Aorta (tissue), 5 donors: ENCODE results near the gene IQGAP2. TPM values are rescaled to one million over a fixed set of nuclear protein-coding genes. Genes with fewer than 3 reads are reported as not detected.
"Not testable (repeated sequence)": the region's sequence is repeated elsewhere in the genome, so short reads cannot be mapped to it uniquely, and the experiment has no call there.

ENCODE experiments used
- ATAC-seq: fragments of 200-7000 bp; cut with Tn5 transposase; one replicate; pipeline ENCODE4 v1.9.1; 2022; ENCODE audit warnings: moderate library complexity; ENCODE audit not compliant: low FRiP score
- DNase-seq, 2 donors: peaks; one replicate each; pipeline ENCODE4 v3.0.0-alpha.2; 2020
- H3K27ac ChIP-seq, 2 donors: one replicate each; pipeline ENCODE4 v1.5.1; 2013; ENCODE audit warnings: low read length in 2 of 2, mild to moderate bottlenecking in 2 of 2, moderate library complexity in 2 of 2, control low read depth in 1 of 2, inconsistent platforms in 1 of 2, low read depth in 1 of 2
- H3K27me3 ChIP-seq, 2 donors: one replicate each; pipeline ENCODE4 v1.6.1; 2013; ENCODE audit warnings: control low read depth in 1 of 2, low read length in 1 of 2, mild to moderate bottlenecking in 1 of 2, moderate library complexity in 1 of 2; ENCODE audit not compliant: insufficient read depth in 2 of 2, control insufficient read depth in 1 of 2
- H3K36me3 ChIP-seq, 2 donors: one replicate each; pipeline ENCODE4 v1.6.1; 2013; ENCODE audit warnings: control low read depth in 1 of 2, low read length in 1 of 2, mild to moderate bottlenecking in 1 of 2; ENCODE audit not compliant: insufficient read depth in 2 of 2, control insufficient read depth in 1 of 2
- H3K4me1 ChIP-seq, 2 donors: one replicate each; pipeline ENCODE4 v1.6.1; 2013; ENCODE audit warnings: low read length in 2 of 2, control low read depth in 1 of 2, mild to moderate bottlenecking in 1 of 2, moderate library complexity in 1 of 2; ENCODE audit not compliant: insufficient read depth in 2 of 2, control insufficient read depth in 1 of 2
- H3K4me3 ChIP-seq, 2 donors: one replicate each; pipeline ENCODE4 v1.5.1; 2013; ENCODE audit warnings: low read length in 2 of 2, control low read depth in 1 of 2, mild to moderate bottlenecking in 1 of 2
- H3K9me3 ChIP-seq: one replicate; pipeline ENCODE4 v1.6.1; 2013; ENCODE audit warnings: mild to moderate bottlenecking, low read length; ENCODE audit not compliant: control insufficient read depth
- WGBS, 2 donors: extraction: QIAGEN DNeasy Blood & Tissue Kit; methylation state at CpG; one replicate each; pipeline ENCODE4 v1.1.7; 2013; 5-methylcytosine and 5-hydroxymethylcytosine counted together
- intact Hi-C, 2 donors: fragments of 100-400 bp; cut with DNase I; formaldehyde crosslinking; loops; one replicate each; pipeline versions ENCODE4 v1.14.2 to v1.15.0; 2022
- polyA plus RNA-seq, 2 donors: library from polyadenylated mRNA; stranded (reverse); fragments of 200-250 nt; gene quantifications; one replicate each; pipeline ENCODE4 v1.2.3, GENCODE V29; 2013
- total RNA-seq, 2 donors: library from RNA; stranded (reverse); fragmentation: NEBNext Ultra II Directional; extraction: Animal tissue kit (Norgen Biotek cat#: 25700); gene quantifications; one replicate each; pipeline ENCODE4 v1.2.1, GENCODE V29; 2021
- donor health status: healthy with polysubstance abuse.
- donor health status: Bipolar disorder and iron deficiency.
- donor health status: DM: no; HTN: no; CAD: no.
- donor health status: DM: no; HTN: no; CAD: no.
- donor health status: DM: yes; HTN: yes; CAD: no.

Gene IQGAP2
- total and polyA plus RNA-seq, 4 donors = 2.6 to 40.2 (median 20.4) TPM

GRCh38 chr5:76591366-76591765 is 188.3 kb downstream of the IQGAP2 start:
- DNase-seq (no peak), ATAC-seq (no peak)
- H3K4me3 ChIP-seq = no peak overlapping the region
- no peaks in the 10 kb centered on the region for H3K9me3 ChIP-seq
- H3K27ac ChIP-seq = no peak overlapping the region
- H3K36me3 ChIP-seq = no peaks in the 10 kb centered on the region
- no peaks in the 10 kb centered on the region for H3K4me1 ChIP-seq
- intact Hi-C loops = no loop called here
- 91 to 96% methylated on average over 3 of the region's 3 CpGs for WGBS, 2 donors
- H3K27me3 ChIP-seq = no peaks in the 10 kb centered on the region

- no peak for ATAC-seq
These were observed 189.6 kb downstream of the IQGAP2 start for GRCh38 chr5:76592692-76593091.

GRCh38 chr5:76594107-76594506 is 191.0 kb downstream of the IQGAP2 start:
- no peaks in the 10 kb centered on the region for H3K36me3 ChIP-seq
- H3K9me3 ChIP-seq = no peaks in the 10 kb centered on the region
- H3K27me3 ChIP-seq = no peaks in the 10 kb centered on the region
- ATAC-seq (no peak), DNase-seq (no peak)
- no peak overlapping the region for H3K4me3 ChIP-seq
- intact Hi-C loops = no loop called here
- no peak overlapping the region for H3K27ac ChIP-seq
- WGBS, 2 donors = 58 to 77% methylated on average over 4 of the region's 4 CpGs
- H3K4me1 ChIP-seq = no peaks in the 10 kb centered on the region

More at GRCh38 chr5:76592692-76593091, 189.6 kb downstream of the IQGAP2 start:
- intact Hi-C loops = no loop called here
- 65% methylated on average over 3 of the region's 3 CpGs for WGBS, 2 donors
- no peak overlapping the region for H3K4me3 ChIP-seq
- DNase-seq = no peak
- H3K36me3 ChIP-seq = no peaks in the 10 kb centered on the region
- H3K27ac ChIP-seq = no peak overlapping the region
- no peaks in the 10 kb centered on the region for H3K9me3 ChIP-seq
- no peaks in the 10 kb centered on the region for H3K4me1 ChIP-seq
- H3K27me3 ChIP-seq = no peaks in the 10 kb centered on the region

- H3K9me3 ChIP-seq = no peaks in the 10 kb centered on the region
- intact Hi-C loops = no loop called here
- WGBS, 2 donors = 61 to 80% methylated on average over 3 of the region's 3 CpGs
- no peak overlapping the region for H3K4me3 ChIP-seq
- no peaks in the 10 kb centered on the region for H3K4me1 ChIP-seq
- no peaks in the 10 kb centered on the region for H3K27me3 ChIP-seq
- DNase-seq (no peak), ATAC-seq (no peak)
- H3K27ac ChIP-seq = no peak overlapping the region
- H3K36me3 ChIP-seq = no peaks in the 10 kb centered on the region
These were observed 192.8 kb downstream of the IQGAP2 start for GRCh38 chr5:76595755-76596481.

- Histone ChIP-seq H3K9me3 (no peaks in the 10 kb centered on the region), H3K4me1 (no peaks in the 10 kb centered on the region), H3K4me3 (no peak overlapping the region), H3K36me3 (no peaks in the 10 kb centered on the region), H3K27ac (no peak overlapping the region), H3K27me3 (no peaks in the 10 kb centered on the region)
- no peak for ATAC-seq
- intact Hi-C loops = no loop called here
- WGBS, 2 donors = 88 to 97% methylated on average over 2 of the region's 2 CpGs
- no peak for DNase-seq
These were observed 195.4 kb downstream of the IQGAP2 start for GRCh38 chr5:76598531-76598930.

GRCh38 chr5:76600716-76601115 is 197.6 kb downstream of the IQGAP2 start:
- H3K27me3 ChIP-seq = no peaks in the 10 kb centered on the region
- ATAC-seq (no peak), DNase-seq (no peak)
- H3K27ac ChIP-seq = no peak overlapping the region
- H3K4me3 ChIP-seq = no peak overlapping the region
- intact Hi-C loops = loop anchor here (2.0 to 5.0 kb wide), 4 partner anchors 174 to 417 kb away; no protein-coding TSS in a partner anchor
- no peaks in the 10 kb centered on the region for H3K4me1 ChIP-seq
- H3K36me3 ChIP-seq = no peaks in the 10 kb centered on the region
- H3K9me3 ChIP-seq = no peaks in the 10 kb centered on the region
- WGBS, 2 donors = 72 to 74% methylated on average over 4 of the region's 4 CpGs

GRCh38 chr5:76601470-76601869 is 198.4 kb downstream of the IQGAP2 start:
- H3K4me3 ChIP-seq = no peak overlapping the region
- no peak overlapping the region for H3K27ac ChIP-seq
- intact Hi-C loops = loop anchor here (2.0 to 5.0 kb wide), 4 partner anchors 173 to 416 kb away; no protein-coding TSS in a partner anchor
- H3K27me3 ChIP-seq = no peaks in the 10 kb centered on the region
- H3K4me1 ChIP-seq = no peaks in the 10 kb centered on the region
- ATAC-seq = peak; percentile 81
- whole genome bisulfite sequencing, 2 donors = 16 to 21% methylated on average over 3 of the region's 3 CpGs
- no peaks in the 10 kb centered on the region for H3K9me3 ChIP-seq
- no peaks in the 10 kb centered on the region for H3K36me3 ChIP-seq
- DNase-seq = no peak

- 76 to 78% methylated on average over 2 of the region's 2 CpGs for WGBS, 2 donors
- no peaks in the 10 kb centered on the region for H3K9me3 ChIP-seq
- no peaks in the 10 kb centered on the region for H3K4me1 ChIP-seq
- no peak for DNase-seq
- no peaks in the 10 kb centered on the region for H3K36me3 ChIP-seq
- intact Hi-C loops = loop anchor here (5.0 kb wide), 2 partner anchors 175 to 415 kb away; no protein-coding TSS in a partner anchor
- H3K27me3 ChIP-seq = no peaks in the 10 kb centered on the region
- ATAC-seq = no peak
- no peak overlapping the region for H3K27ac ChIP-seq
- H3K4me3 ChIP-seq = no peak overlapping the region
These were observed 199.1 kb downstream of the IQGAP2 start for GRCh38 chr5:76602094-76602726.

GRCh38 chr5:76603991-76604390 is 200.9 kb downstream of the IQGAP2 start:
- intact Hi-C loops = loop anchor here (5.0 kb wide), 2 partner anchors 173 to 413 kb away; no protein-coding TSS in a partner anchor
- H3K27me3 ChIP-seq = not testable (repeated sequence)

More at GRCh38 chr5:76603991-76604390, 200.9 kb downstream of the IQGAP2 start:
- not testable (repeated sequence) for H3K27ac ChIP-seq, H3K36me3 ChIP-seq, H3K4me3 ChIP-seq, ATAC-seq, H3K4me1 ChIP-seq, DNase-seq, H3K9me3 ChIP-seq
- 74 to 83% methylated on average over 1 of the region's 1 CpG for WGBS, 2 donors
